Osteoblast (primary cell): Measurements from ENCODE around the gene B4GALNT2. TPM values are rescaled to one million over a fixed set of nuclear protein-coding genes. Genes with fewer than 3 reads are reported as not detected.

ENCODE experiments used
- DNase-seq: peaks from one replicate; pipeline ENCODE4 v3.0.0; 2011; ENCODE audit warnings: low spot score, mixed read lengths; ENCODE audit not compliant: insufficient read length; ENCODE audit errors: missing footprints
- H2AFZ ChIP-seq: 2 replicates; pipeline ENCODE4 v1.6.0; 2011; ENCODE audit warnings: mild to moderate bottlenecking, low read length
- H3K27ac ChIP-seq: 2 replicates; pipeline ENCODE4 v1.5.1; 2011; ENCODE audit warnings: mild to moderate bottlenecking, low read depth, low read length, moderate library complexity
- H3K27me3 ChIP-seq: 2 replicates; pipeline ENCODE4 v1.6.0; 2012; ENCODE audit warnings: mild to moderate bottlenecking, control low read depth, inconsistent platforms, low read length, moderate library complexity; ENCODE audit not compliant: insufficient read depth
- H3K36me3 ChIP-seq: 2 replicates; pipeline ENCODE4 v1.5.1; 2011; ENCODE audit warnings: mild to moderate bottlenecking, low read length, control low read depth, moderate library complexity; ENCODE audit not compliant: insufficient read depth
- H3K4me1 ChIP-seq: 2 replicates; pipeline ENCODE4 v1.5.1; 2011; ENCODE audit warnings: mild to moderate bottlenecking, low read length, control low read depth, moderate library complexity; ENCODE audit not compliant: insufficient read depth
- H3K4me2 ChIP-seq: 2 replicates; pipeline ENCODE4 v1.6.0; 2011; ENCODE audit warnings: mild to moderate bottlenecking, low read length; ENCODE audit not compliant: insufficient read depth
- H3K4me3 ChIP-seq: fragments of 200-600 bp; sonication (generic); 3 replicates; pipeline ENCODE4 v1.5.1; 2012; ENCODE audit warnings: mild to moderate bottlenecking, low read length, inconsistent platforms; ENCODE audit not compliant: insufficient read depth
- H3K79me2 ChIP-seq: 2 replicates; pipeline ENCODE4 v1.6.0; 2012; ENCODE audit warnings: mild to moderate bottlenecking, low read length, control low read depth, inconsistent platforms; ENCODE audit not compliant: insufficient read depth
- H3K9me3 ChIP-seq: 2 replicates; pipeline ENCODE4 v1.5.1; 2011; ENCODE audit warnings: low read depth, low read length, control low read depth
- H4K20me1 ChIP-seq: 2 replicates; pipeline ENCODE4 v1.6.0; 2012; ENCODE audit warnings: mild to moderate bottlenecking, low read length, control low read depth; ENCODE audit not compliant: insufficient read depth
- total RNA-seq: library from RNA; depleted of rRNA; stranded (reverse); fragments of >200 nt; gene quantifications from 2 replicates; pipeline ENCODE4 v1.2.3, GENCODE V29; 2012
- TF ChIP-seq, protein P1 (sequence below): IDR thresholded peaks from 2 replicates; pipeline ENCODE4 v1.5.1; 2011; ENCODE audit warnings: mild to moderate bottlenecking, low read depth, low read length, moderate library complexity; ENCODE audit errors: extremely low read depth

The B4GALNT2 gene
- total RNA-seq, 1 donor = under 0.01 TPM

DNA sequence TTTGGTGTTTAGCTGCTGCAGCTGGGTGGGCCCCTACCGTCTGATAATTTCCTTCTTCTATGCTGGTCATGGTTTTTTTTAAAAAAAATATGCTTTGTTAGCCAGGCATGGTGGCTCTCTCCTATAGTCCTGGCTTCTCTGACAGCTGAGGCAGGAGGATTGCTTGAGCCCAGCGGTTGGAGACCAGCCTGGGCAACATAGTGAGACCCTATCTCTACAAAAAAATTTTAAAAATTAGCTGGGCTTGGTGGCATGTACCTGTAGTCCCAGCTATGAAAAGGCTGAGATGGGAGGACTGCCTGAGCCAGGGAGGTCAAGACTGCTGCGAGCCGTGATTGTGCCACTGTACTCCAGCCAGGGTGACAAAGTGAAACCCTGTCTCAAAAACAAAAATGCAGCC is 19.4 kb downstream of the B4GALNT2 start:
- Histone ChIP-seq H3K4me3 (no peak overlapping the region), H3K4me1 (peaks cover 6% of the 10 kb centered on the region), H3K4me2 (no peak overlapping the region), H2AFZ (no peak overlapping the region), H3K9me3 (no peaks in the 10 kb centered on the region), H3K27ac (no peak overlapping the region), H3K27me3 (peaks cover 14% of the 10 kb centered on the region), H4K20me1 (no peaks in the 10 kb centered on the region), H3K79me2 (no peaks in the 10 kb centered on the region), H3K36me3 (no peaks in the 10 kb centered on the region)
- no peak for DNase-seq
- TF ChIP-seq, protein P1, sequence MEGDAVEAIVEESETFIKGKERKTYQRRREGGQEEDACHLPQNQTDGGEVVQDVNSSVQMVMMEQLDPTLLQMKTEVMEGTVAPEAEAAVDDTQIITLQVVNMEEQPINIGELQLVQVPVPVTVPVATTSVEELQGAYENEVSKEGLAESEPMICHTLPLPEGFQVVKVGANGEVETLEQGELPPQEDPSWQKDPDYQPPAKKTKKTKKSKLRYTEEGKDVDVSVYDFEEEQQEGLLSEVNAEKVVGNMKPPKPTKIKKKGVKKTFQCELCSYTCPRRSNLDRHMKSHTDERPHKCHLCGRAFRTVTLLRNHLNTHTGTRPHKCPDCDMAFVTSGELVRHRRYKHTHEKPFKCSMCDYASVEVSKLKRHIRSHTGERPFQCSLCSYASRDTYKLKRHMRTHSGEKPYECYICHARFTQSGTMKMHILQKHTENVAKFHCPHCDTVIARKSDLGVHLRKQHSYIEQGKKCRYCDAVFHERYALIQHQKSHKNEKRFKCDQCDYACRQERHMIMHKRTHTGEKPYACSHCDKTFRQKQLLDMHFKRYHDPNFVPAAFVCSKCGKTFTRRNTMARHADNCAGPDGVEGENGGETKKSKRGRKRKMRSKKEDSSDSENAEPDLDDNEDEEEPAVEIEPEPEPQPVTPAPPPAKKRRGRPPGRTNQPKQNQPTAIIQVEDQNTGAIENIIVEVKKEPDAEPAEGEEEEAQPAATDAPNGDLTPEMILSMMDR = no peak

DNA sequence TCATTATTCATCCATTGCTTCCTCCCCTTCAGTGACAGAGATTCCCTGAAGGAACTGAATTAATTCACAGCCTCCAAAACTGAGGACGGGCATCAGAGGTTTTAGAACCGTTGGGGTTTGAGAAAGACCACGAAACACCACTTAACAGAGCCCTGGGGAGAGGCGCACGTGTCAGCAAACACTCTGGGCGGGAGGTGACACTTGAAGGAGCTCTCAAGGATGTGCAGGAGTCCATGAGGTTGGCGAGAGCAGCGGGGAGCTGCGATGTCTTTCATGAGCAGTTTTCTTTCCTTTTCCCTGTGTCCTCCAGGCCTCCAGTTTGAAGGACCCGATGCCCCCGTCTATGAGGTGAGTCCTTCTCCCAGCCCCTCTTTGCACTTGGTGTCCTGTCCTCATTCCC is 23.7 kb downstream of the B4GALNT2 start:
- Histone ChIP-seq H2AFZ (no peak overlapping the region), H3K4me3 (no peak overlapping the region), H3K4me1 (no peaks in the 10 kb centered on the region), H3K79me2 (no peaks in the 10 kb centered on the region), H3K36me3 (no peaks in the 10 kb centered on the region), H3K27me3 (peaks cover 36% of the 10 kb centered on the region), H3K27ac (no peak overlapping the region), H3K9me3 (no peaks in the 10 kb centered on the region), H3K4me2 (no peak overlapping the region), H4K20me1 (no peaks in the 10 kb centered on the region)
- DNase-seq = no peak
- TF ChIP-seq, protein P1 = no peak

DNA sequence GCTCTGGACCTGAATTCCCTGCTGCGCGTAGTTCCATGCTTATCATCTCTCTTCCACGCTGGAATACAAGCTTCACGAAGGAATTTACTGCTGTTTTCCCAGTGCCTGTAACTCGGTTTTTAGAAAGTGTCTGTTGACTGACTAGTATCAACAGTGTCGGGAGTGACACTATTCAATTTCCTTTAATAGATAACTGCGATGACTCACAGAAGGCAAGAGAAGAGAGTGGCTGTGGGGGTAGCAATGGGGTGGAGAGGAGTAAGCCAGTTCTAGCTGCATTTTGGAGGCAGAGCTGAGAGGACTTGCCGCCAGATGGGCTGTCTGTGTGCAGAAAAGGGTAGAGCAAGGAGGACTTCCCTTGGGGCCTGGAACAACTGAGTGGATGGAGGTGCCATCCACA is 25.2 kb downstream of the B4GALNT2 start:
- no peaks in the 10 kb centered on the region for H4K20me1 ChIP-seq
- no peaks in the 10 kb centered on the region for H3K9me3 ChIP-seq
- TF ChIP-seq, protein P1 = no peak
- no peak overlapping the region for H3K4me2 ChIP-seq
- no peaks in the 10 kb centered on the region for H3K79me2 ChIP-seq
- H3K27ac ChIP-seq = no peak overlapping the region
- H3K4me1 ChIP-seq = no peaks in the 10 kb centered on the region
- no peaks in the 10 kb centered on the region for H3K36me3 ChIP-seq
- no peak overlapping the region for H2AFZ ChIP-seq
- H3K27me3 ChIP-seq = peaks cover 36% of the 10 kb centered on the region
- H3K4me3 ChIP-seq = no peak overlapping the region
- DNase-seq = no peak

DNA sequence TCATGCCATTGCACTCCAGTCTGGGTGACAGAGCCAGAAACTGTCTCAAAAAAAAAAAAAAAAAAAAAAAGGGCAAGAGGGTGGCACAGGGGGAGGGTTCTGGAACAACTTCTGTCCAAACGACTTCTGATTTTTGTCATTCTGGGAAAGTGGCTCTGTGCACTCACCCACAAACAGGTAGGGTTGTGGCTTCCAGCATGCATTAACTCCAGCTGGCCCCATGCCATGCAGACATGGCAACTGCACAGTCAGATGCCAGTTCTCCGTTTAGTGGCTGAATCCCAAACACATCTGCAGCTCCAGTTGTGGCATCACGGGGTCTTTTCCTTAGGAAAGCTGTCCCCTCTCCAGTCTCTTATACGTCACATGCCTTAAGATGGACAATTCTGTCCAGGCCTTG is 30.3 kb downstream of the B4GALNT2 start:
- Histone ChIP-seq H3K27ac (no peak overlapping the region), H4K20me1 (no peaks in the 10 kb centered on the region), H3K4me1 (no peaks in the 10 kb centered on the region), H3K79me2 (no peaks in the 10 kb centered on the region), H2AFZ (no peak overlapping the region), H3K4me2 (no peak overlapping the region), H3K27me3 (peaks cover 44% of the 10 kb centered on the region), H3K4me3 (no peak overlapping the region), H3K9me3 (no peaks in the 10 kb centered on the region), H3K36me3 (no peaks in the 10 kb centered on the region)
- DNase-seq = no peak
- TF ChIP-seq, protein P1 = no peak
